Measurements from ENCODE around the gene SHPK. TPM values are rescaled to one million over a fixed set of nuclear protein-coding genes. Genes with fewer than 3 reads are reported as not detected.

SHPK gene
- total RNA-seq, 3 donors from 2014 or later (not counting 1 experiment from before 2014, with no cell fraction given): 5.8 to 9.3 (median 8.9) TPM

DNA sequence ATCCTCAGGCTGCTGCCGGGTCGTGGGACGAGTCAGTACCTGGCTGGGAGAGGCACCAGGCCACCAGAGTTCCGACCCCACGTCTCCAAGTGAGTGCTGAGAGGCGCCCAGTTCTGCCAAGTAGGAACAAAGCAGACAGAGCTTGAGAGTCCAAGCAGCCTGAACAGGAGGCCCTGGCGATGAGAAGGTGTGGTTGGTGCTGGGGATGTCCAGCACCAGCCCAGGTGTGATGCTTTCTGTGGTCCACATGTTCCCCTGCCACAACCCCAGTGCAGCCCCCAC is 21.5 kb upstream of the SHPK start:
- H3K4me1 ChIP-seq (ENCODE audit: control insufficient read depth, insufficient read depth, low read length): no peaks in the 10 kb centered on the region
- no peaks in the 10 kb centered on the region for H3K4me1 Mint-ChIP-seq
- no peak overlapping the region for H3K27ac ChIP-seq (ENCODE audit: low read length)
- TF ChIP-seq, protein P1, sequence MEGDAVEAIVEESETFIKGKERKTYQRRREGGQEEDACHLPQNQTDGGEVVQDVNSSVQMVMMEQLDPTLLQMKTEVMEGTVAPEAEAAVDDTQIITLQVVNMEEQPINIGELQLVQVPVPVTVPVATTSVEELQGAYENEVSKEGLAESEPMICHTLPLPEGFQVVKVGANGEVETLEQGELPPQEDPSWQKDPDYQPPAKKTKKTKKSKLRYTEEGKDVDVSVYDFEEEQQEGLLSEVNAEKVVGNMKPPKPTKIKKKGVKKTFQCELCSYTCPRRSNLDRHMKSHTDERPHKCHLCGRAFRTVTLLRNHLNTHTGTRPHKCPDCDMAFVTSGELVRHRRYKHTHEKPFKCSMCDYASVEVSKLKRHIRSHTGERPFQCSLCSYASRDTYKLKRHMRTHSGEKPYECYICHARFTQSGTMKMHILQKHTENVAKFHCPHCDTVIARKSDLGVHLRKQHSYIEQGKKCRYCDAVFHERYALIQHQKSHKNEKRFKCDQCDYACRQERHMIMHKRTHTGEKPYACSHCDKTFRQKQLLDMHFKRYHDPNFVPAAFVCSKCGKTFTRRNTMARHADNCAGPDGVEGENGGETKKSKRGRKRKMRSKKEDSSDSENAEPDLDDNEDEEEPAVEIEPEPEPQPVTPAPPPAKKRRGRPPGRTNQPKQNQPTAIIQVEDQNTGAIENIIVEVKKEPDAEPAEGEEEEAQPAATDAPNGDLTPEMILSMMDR (IDR thresholded peaks at IDR 0.05): no peak
- intact Hi-C loops (cut with micrococcal nuclease): no loop called here
- H3K36me3 Mint-ChIP-seq: no peaks in the 10 kb centered on the region
- H3K9me3 ChIP-seq (ENCODE audit: control insufficient read depth, insufficient read depth, low read length): no peaks in the 10 kb centered on the region
- H3K27me3 Mint-ChIP-seq (ENCODE audit: low read depth in 2 of 2): no peaks in the 10 kb centered on the region
- no peak overlapping the region for H3K4me3 ChIP-seq (ENCODE audit: low read length)
- no peaks in the 10 kb centered on the region for H3K9me3 Mint-ChIP-seq
- no peak overlapping the region for H3K27ac Mint-ChIP-seq
- H3K27me3 ChIP-seq (ENCODE audit: control insufficient read depth, insufficient read depth, low read length): no peaks in the 10 kb centered on the region
- DNase-seq (no peak), ATAC-seq (no peak)
- WGBS (ENCODE audit: insufficient coverage): 90% methylated on average over 7 of the region's 7 CpGs
- H3K4me3 Mint-ChIP-seq: no peak overlapping the region
- no peaks in the 10 kb centered on the region for H3K36me3 ChIP-seq (ENCODE audit: control insufficient read depth, insufficient read depth, low read length)

GRCh38 chr17:3656755-3657587 is 20.9 kb upstream of the SHPK start:
- ATAC-seq: no peak
- Mint-ChIP-seq H3K27ac (no peak overlapping the region), H3K4me1 (no peaks in the 10 kb centered on the region), H3K9me3 (no peaks in the 10 kb centered on the region), H3K36me3 (no peaks in the 10 kb centered on the region), H3K27me3 (ENCODE audit: low read depth in 2 of 2) (no peaks in the 10 kb centered on the region), H3K4me3 (no peak overlapping the region)
- Histone ChIP-seq H3K4me3 (ENCODE audit: low read length) (no peak overlapping the region), H3K36me3 (ENCODE audit: control insufficient read depth, insufficient read depth, low read length) (no peaks in the 10 kb centered on the region), H3K4me1 (ENCODE audit: control insufficient read depth, insufficient read depth, low read length) (no peaks in the 10 kb centered on the region), H3K27ac (ENCODE audit: low read length) (no peak overlapping the region), H3K27me3 (ENCODE audit: control insufficient read depth, insufficient read depth, low read length) (no peaks in the 10 kb centered on the region), H3K9me3 (ENCODE audit: control insufficient read depth, insufficient read depth, low read length) (no peaks in the 10 kb centered on the region)
- DNase-seq: no peak
- intact Hi-C loops (cut with micrococcal nuclease): no loop called here
- 95% methylated on average over 16 of the region's 16 CpGs for WGBS (ENCODE audit: insufficient coverage)
- TF ChIP-seq, protein P1 (IDR thresholded peaks at IDR 0.05): no peak

DNA sequence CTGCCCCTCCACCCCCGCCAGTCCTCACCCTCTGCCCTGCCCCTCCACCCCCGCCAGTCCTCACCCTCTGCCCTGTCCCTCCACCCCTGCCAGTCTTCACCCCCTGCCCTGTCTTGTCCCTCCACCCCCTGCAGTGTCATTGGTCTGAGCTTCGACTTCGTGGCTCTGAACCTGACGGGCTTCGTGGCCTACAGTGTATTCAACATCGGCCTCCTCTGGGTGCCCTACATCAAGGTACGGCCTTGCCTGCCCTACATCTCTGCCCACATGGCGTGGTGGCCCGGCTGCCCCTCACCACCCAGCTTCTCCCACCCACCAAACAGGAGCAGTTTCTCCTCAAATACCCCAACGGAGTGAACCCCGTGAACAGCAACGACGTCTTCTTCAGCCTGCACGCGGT is 20.3 kb upstream of the SHPK start:
- TF ChIP-seq, protein P1 (IDR thresholded peaks at IDR 0.05): no peak
- H3K27ac ChIP-seq (ENCODE audit: low read length): no peak overlapping the region
- no peaks in the 10 kb centered on the region for H3K27me3 ChIP-seq (ENCODE audit: control insufficient read depth, insufficient read depth, low read length)
- no peaks in the 10 kb centered on the region for H3K4me1 Mint-ChIP-seq
- no peak overlapping the region for H3K27ac Mint-ChIP-seq
- H3K9me3 Mint-ChIP-seq: no peaks in the 10 kb centered on the region
- no peaks in the 10 kb centered on the region for H3K36me3 ChIP-seq (ENCODE audit: control insufficient read depth, insufficient read depth, low read length)
- no peak overlapping the region for H3K4me3 Mint-ChIP-seq
- DNase-seq (no peak), ATAC-seq (no peak)
- no peaks in the 10 kb centered on the region for H3K27me3 Mint-ChIP-seq (ENCODE audit: low read depth in 2 of 2)
- no peaks in the 10 kb centered on the region for H3K9me3 ChIP-seq (ENCODE audit: control insufficient read depth, insufficient read depth, low read length)
- H3K36me3 Mint-ChIP-seq: no peaks in the 10 kb centered on the region
- H3K4me1 ChIP-seq (ENCODE audit: control insufficient read depth, insufficient read depth, low read length): no peaks in the 10 kb centered on the region
- H3K4me3 ChIP-seq (ENCODE audit: low read length): no peak overlapping the region
- 88% methylated on average over 14 of the region's 16 CpGs for WGBS (ENCODE audit: insufficient coverage)
- intact Hi-C loops (cut with micrococcal nuclease): no loop called here

GRCh38 chr17:3655766-3656165 is 19.7 kb upstream of the SHPK start:
- no peak overlapping the region for H3K27ac Mint-ChIP-seq
- intact Hi-C loops (cut with micrococcal nuclease): no loop called here
- no peaks in the 10 kb centered on the region for H3K27me3 Mint-ChIP-seq (ENCODE audit: low read depth in 2 of 2)
- H3K36me3 Mint-ChIP-seq: no peaks in the 10 kb centered on the region
- H3K4me1 Mint-ChIP-seq: no peaks in the 10 kb centered on the region
- DNase-seq: no peak
- TF ChIP-seq, protein P1 (IDR thresholded peaks at IDR 0.05): no peak
- Histone ChIP-seq H3K36me3 (ENCODE audit: control insufficient read depth, insufficient read depth, low read length) (no peaks in the 10 kb centered on the region), H3K4me3 (ENCODE audit: low read length) (no peak overlapping the region), H3K4me1 (ENCODE audit: control insufficient read depth, insufficient read depth, low read length) (no peaks in the 10 kb centered on the region), H3K27me3 (ENCODE audit: control insufficient read depth, insufficient read depth, low read length) (no peaks in the 10 kb centered on the region), H3K27ac (ENCODE audit: low read length) (no peak overlapping the region), H3K9me3 (ENCODE audit: control insufficient read depth, insufficient read depth, low read length) (no peaks in the 10 kb centered on the region)
- H3K9me3 Mint-ChIP-seq: no peaks in the 10 kb centered on the region
- 98% methylated on average over 9 of the region's 11 CpGs for WGBS (ENCODE audit: insufficient coverage)
- no peak overlapping the region for H3K4me3 Mint-ChIP-seq
- no peak for ATAC-seq

All from natural killer cell (primary cell).